B cell (primary cell): ENCODE results near the gene NAA10. TPM values are rescaled to one million over a fixed set of nuclear protein-coding genes. Genes with fewer than 3 reads are reported as not detected.

Source experiments
- ATAC-seq: fragments of 200-7000 bp; cut with Tn5 transposase; one replicate; pipeline ENCODE4 v1.10.0; 2021; ENCODE audit warnings: low read depth, mild to moderate bottlenecking, moderate number of reproducible peaks, moderate library complexity
- CTCF ChIA-PET: fragments of 350-600 bp; sonication (Branson Sonifier 250); formaldehyde crosslinking; loops from one replicate; lab custom pipeline; 2021; ENCODE audit warnings: antibody characterized with exemption, inconsistent platforms; lab: Charles Lee
- POLR2A ChIA-PET: fragments of 350-600 bp; sonication (Branson Sonifier 250); formaldehyde crosslinking; loops from one replicate; lab custom pipeline; 2021; ENCODE audit warnings: antibody characterized with exemption; lab: Charles Lee
- DNase-seq: peaks from one replicate; pipeline ENCODE4 v3.0.0; 2013
- H2AFZ ChIP-seq: 2 replicates; pipeline ENCODE4 v1.6.1; 2012; ENCODE audit warnings: mild to moderate bottlenecking, low read depth, low read length; ENCODE audit not compliant: insufficient read depth, poor library complexity, severe bottlenecking
- H3K27ac ChIP-seq, 2 donors: 1 replicate in 1 of 2; 2 replicates in 1 of 2; pipeline ENCODE4 v1.5.1; 2012 to 2013; ENCODE audit warnings: low read length in 2 of 2, mild to moderate bottlenecking in 2 of 2, moderate library complexity in 1 of 2
- H3K27me3 ChIP-seq, 4 experiments: fragments of 200-600 bp in 1 of 4; sonication (generic) in 1 of 4; replicated peaks in 1 of 4; 1 replicate in 2 of 4; 2 replicates in 2 of 4; pipeline versions ENCODE4 v1.6.1 to v1.7.0; 2013 to 2016; ENCODE audit warnings: low read length in 3 of 4, mild to moderate bottlenecking in 2 of 4, mixed read lengths in 1 of 4, moderate library complexity in 1 of 4; ENCODE audit not compliant: insufficient read depth in 4 of 4, control insufficient read depth in 3 of 4; ENCODE audit errors: control extremely low read depth in 1 of 4
- H3K36me3 ChIP-seq, 2 experiments: replicated peaks in 1 of 2; 1 replicate in 1 of 2; 2 replicates in 1 of 2; pipeline versions ENCODE4 v1.6.1 to v1.7.1; 2013; ENCODE audit warnings: low read length in 1 of 2; ENCODE audit not compliant: insufficient read depth in 2 of 2, control insufficient read depth in 1 of 2; ENCODE audit errors: control extremely low read depth in 1 of 2, extremely low read depth in 1 of 2
- H3K4me1 ChIP-seq, 2 donors: fragments of 200-600 bp in 1 of 2; sonication (generic) in 1 of 2; 1 replicate in 1 of 2; 2 replicates in 1 of 2; pipeline versions ENCODE4 v1.5.1 to v1.6.1; 2013 to 2017; ENCODE audit warnings: low read length in 2 of 2; ENCODE audit not compliant: control insufficient read depth in 2 of 2, insufficient read depth in 2 of 2
- H3K4me2 ChIP-seq: replicated peaks from 2 replicates; pipeline ENCODE3; 2012; ENCODE audit warnings: mild to moderate bottlenecking, low read depth, low read length; ENCODE audit not compliant: poor library complexity, severe bottlenecking
- H3K4me3 ChIP-seq, 5 experiments: fragments of 200-600 bp in 1 of 5; sonication (generic) in 1 of 5; 1 replicate in 3 of 5; 2 replicates in 2 of 5; pipeline versions ENCODE4 v1.5.1 to v1.7.0; 2011 to 2016; ENCODE audit warnings: low read length in 4 of 5, mild to moderate bottlenecking in 4 of 5, low read depth in 2 of 5, control low read depth in 1 of 5, moderate library complexity in 1 of 5; ENCODE audit not compliant: insufficient read depth in 1 of 5; ENCODE audit errors: control extremely low read depth in 1 of 5, extremely low read depth in 1 of 5
- H3K79me2 ChIP-seq: fragments of 200-600 bp; sonication (generic); one replicate; pipeline ENCODE4 v1.6.0; 2016; ENCODE audit warnings: low read length; ENCODE audit not compliant: control insufficient read depth, insufficient read depth
- H3K9ac ChIP-seq: fragments of 200-600 bp; sonication (generic); 2 replicates; pipeline ENCODE4 v1.6.1; 2017; ENCODE audit warnings: mild to moderate bottlenecking, low read length, moderate library complexity
- H3K9me3 ChIP-seq, 3 donors: one replicate each; pipeline versions ENCODE4 v1.6.1 to v1.7.1; 2013; ENCODE audit warnings: low read length in 2 of 3; ENCODE audit not compliant: control insufficient read depth in 2 of 3, insufficient read depth in 1 of 3; ENCODE audit errors: control extremely low read depth in 1 of 3
- H4K20me1 ChIP-seq: 2 replicates; pipeline ENCODE4 v1.6.0; 2012; ENCODE audit warnings: mild to moderate bottlenecking, low read length; ENCODE audit not compliant: insufficient read depth, control insufficient read depth, poor library complexity, severe bottlenecking
- H3K27ac Mint-ChIP-seq: one replicate; pipeline ENCODE4 v1.8.0; 2021; ENCODE audit warnings: mixed read lengths
- H3K27me3 Mint-ChIP-seq: one replicate; pipeline ENCODE4 v1.8.0; 2021; ENCODE audit warnings: mixed read lengths
- H3K4me1 Mint-ChIP-seq: one replicate; pipeline ENCODE4 v1.8.0; 2021; ENCODE audit warnings: mixed read lengths
- H3K4me3 Mint-ChIP-seq: one replicate; pipeline ENCODE4 v1.8.0; 2021; ENCODE audit warnings: mixed read lengths
- H3K9me3 Mint-ChIP-seq: one replicate; pipeline ENCODE4 v1.8.0; 2022; ENCODE audit warnings: mixed read lengths; ENCODE audit not compliant: insufficient read depth
- EZH2 ChIP-seq: IDR thresholded peaks from 2 replicates; pipeline ENCODE4 v1.6.1; 2012; ENCODE audit warnings: borderline replicate concordance, low read depth, mild to moderate bottlenecking, moderate library complexity, low read length; ENCODE audit not compliant: insufficient read depth, poor library complexity, severe bottlenecking
- WGBS: methylation state at CpG from one replicate; pipeline ENCODE4 v1.1.5; 2013; ENCODE audit warnings: missing lambda C conversion rate; ENCODE audit not compliant: insufficient coverage; 5-methylcytosine and 5-hydroxymethylcytosine counted together
- intact Hi-C: fragments of 100-400 bp; cut with micrococcal nuclease; formaldehyde crosslinking; loops from one replicate; pipeline ENCODE4 v1.10.0; 2022
- polyA plus RNA-seq: library from polyadenylated mRNA; depleted of rRNA; stranded (reverse); fragments of >200 nt; gene quantifications from 2 replicates; pipeline ENCODE4 v1.2.3, GENCODE V29; 2012
- total RNA-seq, 2 donors: library from RNA; stranded (reverse); fragments of 120-200 nt in 1 of 2; gene quantifications; 1 replicate in 1 of 2; 2 replicates in 1 of 2; pipeline versions ENCODE4 v1.2.3 to v1.2.4, GENCODE V29; 2013 to 2022
- TF ChIP-seq, protein P1 (sequence below): fragments of 200-600 bp; IDR thresholded peaks from one replicate; pipeline ENCODE4 v1.8.0; 2022; ENCODE audit warnings: antibody characterized with exemption, mild to moderate bottlenecking

The NAA10 gene
- total and polyA plus RNA-seq, 2 donors (not counting 1 experiment from before 2014, with no cell fraction given) = 78.3 to 102 TPM

GRCh38 chrX:153971450-153972367 lies 36.9 kb upstream of the NAA10 start, which contains the start of gene HCFC1:
Gene HCFC1, minus strand, starts transcription at chrX:153971818. Its CDS starts 978 bp downstream, at chrX:153970840.
- peak within 1 kb of the TSS; percentile 63 to 99 (median 97) for H3K4me3 ChIP-seq
- intact Hi-C loops = loop anchor here (1.0 to 5.0 kb wide), 7 partner anchors 13 to 406 kb away; partner anchors contain the start of genes EMD and IRAK1
- no peaks in the 10 kb centered on the region for H3K9me3 Mint-ChIP-seq
- CTCF ChIA-PET = interaction anchor here (0.5 to 3.4 kb wide), 8 partner anchors 19 to 438 kb away, joined by 3 to 21 read pairs (median 3); partner anchors contain the start of gene IRAK1
- POLR2A ChIA-PET = interaction anchor here (0.6 to 2.5 kb wide), 12 partner anchors 13 to 426 kb away, joined by 3 to 35 read pairs (median 4); partner anchors contain the start of genes ARHGAP4, IRAK1 and RENBP
- no peak for TF ChIP-seq EZH2
- TF ChIP-seq, protein P1, sequence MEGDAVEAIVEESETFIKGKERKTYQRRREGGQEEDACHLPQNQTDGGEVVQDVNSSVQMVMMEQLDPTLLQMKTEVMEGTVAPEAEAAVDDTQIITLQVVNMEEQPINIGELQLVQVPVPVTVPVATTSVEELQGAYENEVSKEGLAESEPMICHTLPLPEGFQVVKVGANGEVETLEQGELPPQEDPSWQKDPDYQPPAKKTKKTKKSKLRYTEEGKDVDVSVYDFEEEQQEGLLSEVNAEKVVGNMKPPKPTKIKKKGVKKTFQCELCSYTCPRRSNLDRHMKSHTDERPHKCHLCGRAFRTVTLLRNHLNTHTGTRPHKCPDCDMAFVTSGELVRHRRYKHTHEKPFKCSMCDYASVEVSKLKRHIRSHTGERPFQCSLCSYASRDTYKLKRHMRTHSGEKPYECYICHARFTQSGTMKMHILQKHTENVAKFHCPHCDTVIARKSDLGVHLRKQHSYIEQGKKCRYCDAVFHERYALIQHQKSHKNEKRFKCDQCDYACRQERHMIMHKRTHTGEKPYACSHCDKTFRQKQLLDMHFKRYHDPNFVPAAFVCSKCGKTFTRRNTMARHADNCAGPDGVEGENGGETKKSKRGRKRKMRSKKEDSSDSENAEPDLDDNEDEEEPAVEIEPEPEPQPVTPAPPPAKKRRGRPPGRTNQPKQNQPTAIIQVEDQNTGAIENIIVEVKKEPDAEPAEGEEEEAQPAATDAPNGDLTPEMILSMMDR = no peak
- no peaks in the 10 kb centered on the region for H3K27me3 ChIP-seq
- H3K27me3 Mint-ChIP-seq = no peaks in the 10 kb centered on the region
- under 1% methylated on average over 82 of the region's 96 CpGs for WGBS
- peak within 1 kb of the TSS; percentile 100 for H3K27ac Mint-ChIP-seq
- peak; percentile 95 for DNase-seq
- H3K9ac ChIP-seq = peak within 1 kb of the TSS; percentile 100
- peaks cover 46% of the 10 kb centered on the region for H3K79me2 ChIP-seq
- H3K27ac ChIP-seq = peak within 1 kb of the TSS; percentile 100
- peak; percentile 46 for ATAC-seq
- H3K4me2 ChIP-seq = peak within 1 kb of the TSS; percentile 70
- peak within 1 kb of the TSS; percentile 71 for H2AFZ ChIP-seq
- peak within 1 kb of the TSS; percentile 100 for H3K4me3 Mint-ChIP-seq
- peaks cover 46 to 50% of the 10 kb centered on the region in 2 donors for H3K4me1 ChIP-seq
- H3K9me3 ChIP-seq = no peaks in the 10 kb centered on the region
- peaks cover 47% of the 10 kb centered on the region for H3K4me1 Mint-ChIP-seq
- H3K36me3 ChIP-seq = peaks cover 0 to 4% of the 10 kb centered on the region in 2 experiments
- H4K20me1 ChIP-seq = peaks cover 28% of the 10 kb centered on the region
